Endothelial cell of umbilical vein (primary cell): ENCODE measurements around the gene TECPR2. TPM values are rescaled to one million over a fixed set of nuclear protein-coding genes. Genes with fewer than 3 reads are reported as not detected.
"Not testable (repeated sequence)": the region's sequence is repeated elsewhere in the genome, so short reads cannot be mapped to it uniquely, and the experiment has no call there.

Experiments
- BruUV-seq: library from RNA; stranded (reverse); fragments of 400-500 nt; replicated peaks from 2 replicates; lab custom pipeline; 2021; lab: Mats Ljungman, UMichigan
- CTCF ChIA-PET: fragments of 300-600, 350-600 bp; sonication (Branson Sonifier 250); formaldehyde crosslinking; loops from one replicate; lab custom pipeline; 2021; ENCODE audit warnings: antibody characterized with exemption, inconsistent platforms; lab: Charles Lee
- POLR2A ChIA-PET: fragments of 300-600, 350-600 bp; sonication (Branson Sonifier 250); formaldehyde crosslinking; loops from one replicate; lab custom pipeline; 2021; ENCODE audit warnings: antibody characterized with exemption, inconsistent platforms; lab: Charles Lee
- DNase-seq: peaks from one replicate; pipeline ENCODE4 v3.0.0-alpha.2; 2011; ENCODE audit warnings: low read depth, low spot score
- FAIRE-seq: peaks from 2 replicates; lab custom pipeline; 2011; peaks lifted over from hg19 to GRCh38; lab: Jason Lieb, UNC
- H2AFZ ChIP-seq: 2 replicates; pipeline ENCODE4 v1.6.0; 2012; ENCODE audit warnings: low read depth, low read length, control low read depth, inconsistent platforms
- H3K27ac ChIP-seq: 2 replicates; pipeline ENCODE4 v1.5.1; 2011; ENCODE audit warnings: low read depth, mild to moderate bottlenecking, control low read depth, low read length, moderate library complexity; ENCODE audit not compliant: insufficient read depth
- H3K27me3 ChIP-seq, 2 experiments: 2 replicates each; pipeline versions ENCODE4 v1.6.0 to v1.6.1; 2011; ENCODE audit warnings: low read length in 2 of 2, mixed read lengths in 1 of 2; ENCODE audit not compliant: control insufficient read depth in 2 of 2, insufficient read depth in 2 of 2
- H3K36me3 ChIP-seq, 2 experiments: 2 replicates in 1 of 2; 3 replicates in 1 of 2; pipeline ENCODE4 v1.5.1; 2011; ENCODE audit warnings: low read length in 2 of 2, mild to moderate bottlenecking in 1 of 2, moderate library complexity in 1 of 2; ENCODE audit not compliant: control insufficient read depth in 2 of 2, insufficient read depth in 2 of 2; ENCODE audit errors: extremely low read depth in 1 of 2
- H3K4me1 ChIP-seq: 3 replicates; pipeline ENCODE4 v1.5.1; 2011; ENCODE audit warnings: mild to moderate bottlenecking, low read length; ENCODE audit not compliant: control insufficient read depth, insufficient read depth; ENCODE audit errors: extremely low read depth
- H3K4me2 ChIP-seq: 2 replicates; pipeline ENCODE4 v1.6.1; 2011; ENCODE audit warnings: low read length, control low read depth, mixed read lengths; ENCODE audit not compliant: insufficient read depth
- H3K4me3 ChIP-seq, 3 experiments: fragments of 200-600 bp in 1 of 3; sonication (generic), shearing (Covaris generic) in 1 of 3; replicated peaks in 1 of 3; 2 replicates each; pipeline ENCODE4 v1.5.1; 2011 to 2016; ENCODE audit warnings: control low read depth in 3 of 3, low read length in 3 of 3, mild to moderate bottlenecking in 2 of 3, inconsistent platforms in 1 of 3, low read depth in 1 of 3, moderate library complexity in 1 of 3; ENCODE audit not compliant: insufficient read depth in 1 of 3
- H3K79me2 ChIP-seq: 2 replicates; pipeline ENCODE4 v1.6.0; 2012; ENCODE audit warnings: low read length, inconsistent platforms; ENCODE audit not compliant: control insufficient read depth, insufficient read depth
- H3K9ac ChIP-seq: replicated peaks from 2 replicates; pipeline ENCODE3; 2011; ENCODE audit warnings: low read length, control low read depth; ENCODE audit not compliant: insufficient read depth; ENCODE audit errors: extremely low read depth
- H3K9me1 ChIP-seq: replicated peaks from 3 replicates; pipeline ENCODE4 v1.6.0; 2011; ENCODE audit warnings: mild to moderate bottlenecking, low read length; ENCODE audit not compliant: control insufficient read depth, insufficient read depth; ENCODE audit errors: extremely low read depth
- H3K9me3 ChIP-seq: replicated peaks from 2 replicates; pipeline ENCODE4 v1.5.1; 2012; ENCODE audit warnings: low read length, inconsistent platforms; ENCODE audit not compliant: control insufficient read depth, insufficient read depth
- H4K20me1 ChIP-seq: replicated peaks from 2 replicates; pipeline ENCODE3; 2011; ENCODE audit warnings: mild to moderate bottlenecking, low read length; ENCODE audit not compliant: control insufficient read depth, insufficient read depth; ENCODE audit errors: extremely low read depth
- CTCF ChIP-seq, 2 donors: IDR thresholded peaks; 1 replicate in 1 of 2; 2 replicates in 1 of 2; pipeline ENCODE4 v1.5.1; 2011; ENCODE audit warnings: low read length in 2 of 2, mild to moderate bottlenecking in 2 of 2, moderate library complexity in 2 of 2, control low read depth in 1 of 2, inconsistent platforms in 1 of 2, low read depth in 1 of 2; ENCODE audit not compliant: insufficient read depth in 1 of 2; ENCODE audit errors: extremely low read depth in 1 of 2
- EZH2 ChIP-seq: IDR thresholded peaks from 2 replicates; pipeline ENCODE4 v1.6.1; 2012; ENCODE audit warnings: borderline replicate concordance, low read depth, mild to moderate bottlenecking, moderate library complexity, low read length, inconsistent platforms; ENCODE audit not compliant: severe bottlenecking
- FOS ChIP-seq: IDR thresholded peaks from 2 replicates; pipeline ENCODE4 v1.6.1; 2011; ENCODE audit warnings: mild to moderate bottlenecking, low read length, moderate library complexity, borderline replicate concordance; ENCODE audit not compliant: insufficient read depth
- GATA2 ChIP-seq: IDR thresholded peaks from 2 replicates; pipeline ENCODE4 v1.7.0; 2011; ENCODE audit warnings: low read depth, mild to moderate bottlenecking, moderate library complexity, mixed read lengths, low read length; ENCODE audit not compliant: insufficient read length, insufficient read depth
- JUN ChIP-seq: IDR thresholded peaks from 2 replicates; pipeline ENCODE4 v1.6.1; 2011; ENCODE audit warnings: borderline replicate concordance, low read depth; ENCODE audit not compliant: insufficient read length, insufficient read depth
- MYC ChIP-seq: IDR thresholded peaks from one replicate; pipeline ENCODE4 v1.6.1; 2011; ENCODE audit warnings: mild to moderate bottlenecking, low read depth, low read length
- POLR2A ChIP-seq: IDR thresholded peaks from 2 replicates; pipeline ENCODE4 v1.6.1; 2012; ENCODE audit warnings: low read depth, mild to moderate bottlenecking, control low read depth, low read length
- POLR2AphosphoS5 ChIP-seq: IDR thresholded peaks from 2 replicates; pipeline ENCODE4 v1.6.1; 2012; ENCODE audit warnings: low read depth, mild to moderate bottlenecking, control low read depth, low read length, moderate library complexity; ENCODE audit not compliant: insufficient read depth
- dilution Hi-C: fragments of 300-500 bp; cut with MboI; formaldehyde crosslinking; loops from one replicate; pipeline ENCODE4 v1.15.0; 2019; ENCODE audit warnings: low sequenced_read_pairs; ENCODE audit not compliant: extremely low pct_ligation_motif_present
- intact Hi-C: fragments of 100-400 bp; cut with micrococcal nuclease; formaldehyde crosslinking; loops from one replicate; pipeline ENCODE4 v1.10.0; 2022
- polyA plus RNA-seq, 4 experiments: library from polyadenylated mRNA; depleted of rRNA in 3 of 4; stranded (reverse) in 3 of 4; unstranded in 1 of 4; fragments of >200 nt; gene quantifications; 2 replicates each; pipeline versions ENCODE4 v1.2.1 to v1.2.3, GENCODE V29; 2011 to 2012; ENCODE audit warnings: missing spikeins in 1 of 4
- total RNA-seq: library from RNA; stranded (reverse); gene quantifications from 2 replicates; pipeline ENCODE4 v1.2.3, GENCODE V29; 2021
- TF ChIP-seq, protein P1 (sequence below): IDR thresholded peaks from 2 replicates; pipeline ENCODE4 v1.6.1; 2011; ENCODE audit not compliant: insufficient read depth, insufficient read length

Gene TECPR2
- total and polyA plus RNA-seq, 2 donors (not counting 3 experiments of a cell fraction or from before 2014, with no cell fraction given): 8.9 to 21.5 TPM

DNA sequence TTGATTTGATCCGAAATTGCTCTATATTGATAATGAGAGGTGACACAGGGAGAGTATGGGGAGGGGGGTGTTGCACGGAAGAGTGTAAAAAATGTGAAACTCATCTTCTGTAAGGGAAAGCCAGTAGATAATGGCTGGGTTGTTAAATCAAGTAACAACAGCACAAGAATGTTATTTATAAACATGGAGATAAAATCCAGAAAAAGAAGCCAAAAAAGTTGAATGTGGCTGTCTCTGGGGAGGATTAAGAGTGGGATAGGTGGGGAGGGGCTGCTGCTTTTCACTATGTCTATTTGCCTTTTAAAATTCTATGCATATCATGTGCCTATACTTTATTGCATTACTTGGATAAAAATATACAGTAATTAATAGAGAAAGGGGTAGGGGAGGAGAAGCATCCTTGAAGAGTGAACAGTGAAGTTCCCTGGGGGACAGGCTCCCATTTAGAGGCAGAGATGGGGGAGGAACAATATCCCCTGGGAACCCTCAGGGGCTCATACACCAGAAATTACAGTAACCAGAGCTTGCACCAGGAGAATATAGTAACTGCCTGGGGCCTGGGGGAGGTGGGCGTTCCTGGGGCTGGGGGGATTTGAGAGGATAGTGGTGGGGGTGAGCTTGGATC is 186.0 kb downstream of the TECPR2 start:
- Histone ChIP-seq H3K36me3 (no peaks in the 10 kb centered on the region), H2AFZ (no peak overlapping the region), H3K4me1 (no peaks in the 10 kb centered on the region), H3K9me3 (no peaks in the 10 kb centered on the region), H3K9me1 (no peaks in the 10 kb centered on the region), H3K27ac (no peak overlapping the region), H3K4me3 (no peak overlapping the region), H4K20me1 (no peaks in the 10 kb centered on the region), H3K9ac (no peak overlapping the region), H3K79me2 (no peaks in the 10 kb centered on the region), H3K27me3 (peaks cover 20 to 21% of the 10 kb centered on the region in 2 experiments), H3K4me2 (no peak overlapping the region)
- DNase-seq (no peak), FAIRE-seq (no peak)
- BruUV-seq: no TSS peak
- intact Hi-C loops: no loop called here
- POLR2A ChIA-PET: no interaction called here
- dilution Hi-C loops: no loop called here
- TF ChIP-seq POLR2AphosphoS5 (no peak), POLR2A (no peak), JUN (no peak), CTCF (IDR thresholded peaks at IDR 0.05; ENCODE audit: extremely low read depth in 1 of 2, insufficient read depth in 1 of 2, low read depth in 1 of 2, low read length in 2 of 2) (no peak), EZH2 (no peak), MYC (no peak), FOS (no peak), GATA2 (no peak)
- TF ChIP-seq, protein P1, sequence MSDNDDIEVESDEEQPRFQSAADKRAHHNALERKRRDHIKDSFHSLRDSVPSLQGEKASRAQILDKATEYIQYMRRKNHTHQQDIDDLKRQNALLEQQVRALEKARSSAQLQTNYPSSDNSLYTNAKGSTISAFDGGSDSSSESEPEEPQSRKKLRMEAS: no peak
- CTCF ChIA-PET: interaction anchor here (0.6 to 1.4 kb wide), 5 partner anchors 12 to 106 kb away, joined by 3 to 6 read pairs (median 3); no protein-coding TSS in a partner anchor

- H3K4me1 ChIP-seq, intact Hi-C loops, H3K36me3 ChIP-seq, H3K4me3 ChIP-seq, POLR2A ChIA-PET, CTCF ChIA-PET, H3K79me2 ChIP-seq, H3K4me2 ChIP-seq, H4K20me1 ChIP-seq, H3K9me1 ChIP-seq, H3K9ac ChIP-seq, DNase-seq, H3K27me3 ChIP-seq, H3K27ac ChIP-seq, BruUV-seq, dilution Hi-C loops, FAIRE-seq, H2AFZ ChIP-seq, H3K9me3 ChIP-seq: not testable (repeated sequence)
Measured at GRCh38 chr14:102550927-102551401, 188.2 kb downstream of the TECPR2 start.
